Measurements from ENCODE around the gene FRAS1.

FRAS1 gene

GRCh38 chr4:78129383-78130108, 72.4 kb downstream of the FRAS1 start:
- CTCF ChIA-PET: no interaction called here
- TF ChIP-seq FOXK2 (IDR thresholded peaks at IDR 0.05): no peak
- TF ChIP-seq BHLHE40 (IDR thresholded peaks at IDR 0.05; ENCODE audit: borderline replicate concordance): no peak
- no peak for TF ChIP-seq ZNF384 (IDR thresholded peaks at IDR 0.05)
- no peak for TF ChIP-seq FOXM1 (IDR thresholded peaks at IDR 0.05; ENCODE audit: borderline replicate concordance)
- TF ChIP-seq ELF4 (IDR thresholded peaks at IDR 0.05): no peak
- TF ChIP-seq FOXA1 (IDR thresholded peaks at IDR 0.05): no peak
- TF ChIP-seq LEF1 (IDR thresholded peaks at IDR 0.05; ENCODE audit: borderline replicate concordance): no peak
- no peak for TF ChIP-seq NFRKB (IDR thresholded peaks at IDR 0.05)
- TF ChIP-seq L3MBTL2 (conservative IDR thresholded peaks at IDR 0.05): no peak
- TF ChIP-seq ARNT (IDR thresholded peaks at IDR 0.05): no peak
- TF ChIP-seq CTBP1 (IDR thresholded peaks at IDR 0.05; ENCODE audit: borderline replicate concordance): no peak
- TF ChIP-seq SUZ12 (IDR thresholded peaks at IDR 0.05): no peak
- no peak for TF ChIP-seq TARDBP (IDR thresholded peaks at IDR 0.05)
- TF ChIP-seq HDGF (IDR thresholded peaks at IDR 0.05; ENCODE audit: borderline replicate concordance): no peak
- TF ChIP-seq PKNOX1 (IDR thresholded peaks at IDR 0.05): no peak
- no peak for TF ChIP-seq SP1 (IDR thresholded peaks at IDR 0.05)
- DNase-seq (ENCODE audit: extremely low spot score): no peak
- POLR2A ChIA-PET: no interaction called here

GRCh38 chr4:78131403-78131802, 74.3 kb downstream of the FRAS1 start:
- DNase-seq (ENCODE audit: extremely low spot score): no peak
- POLR2A ChIA-PET: no interaction called here
- TF ChIP-seq ARNT (IDR thresholded peaks at IDR 0.05) (no peak), ZNF384 (IDR thresholded peaks at IDR 0.05) (no peak), NFRKB (IDR thresholded peaks at IDR 0.05) (no peak), ELF4 (IDR thresholded peaks at IDR 0.05) (no peak), PKNOX1 (IDR thresholded peaks at IDR 0.05) (no peak), HDGF (IDR thresholded peaks at IDR 0.05; ENCODE audit: borderline replicate concordance) (no peak), CTBP1 (IDR thresholded peaks at IDR 0.05; ENCODE audit: borderline replicate concordance) (no peak), TARDBP (IDR thresholded peaks at IDR 0.05) (no peak), L3MBTL2 (conservative IDR thresholded peaks at IDR 0.05) (no peak)
- CTCF ChIA-PET: no interaction called here

GRCh38 chr4:78136109-78137081, 79.3 kb downstream of the FRAS1 start:
- TF ChIP-seq L3MBTL2 (conservative IDR thresholded peaks at IDR 0.05) (no peak), PKNOX1 (IDR thresholded peaks at IDR 0.05) (no peak), ARNT (IDR thresholded peaks at IDR 0.05) (no peak), SP1 (IDR thresholded peaks at IDR 0.05) (no peak), BHLHE40 (IDR thresholded peaks at IDR 0.05; ENCODE audit: borderline replicate concordance) (no peak), TARDBP (IDR thresholded peaks at IDR 0.05) (no peak), ELF4 (IDR thresholded peaks at IDR 0.05) (no peak), HDGF (IDR thresholded peaks at IDR 0.05; ENCODE audit: borderline replicate concordance) (no peak), LEF1 (IDR thresholded peaks at IDR 0.05; ENCODE audit: borderline replicate concordance) (no peak), FOXK2 (IDR thresholded peaks at IDR 0.05) (no peak), ZNF384 (IDR thresholded peaks at IDR 0.05) (no peak), FOXA1 (IDR thresholded peaks at IDR 0.05) (no peak), NFRKB (IDR thresholded peaks at IDR 0.05) (no peak), CTBP1 (IDR thresholded peaks at IDR 0.05; ENCODE audit: borderline replicate concordance) (no peak), FOXM1 (IDR thresholded peaks at IDR 0.05; ENCODE audit: borderline replicate concordance) (no peak), SUZ12 (IDR thresholded peaks at IDR 0.05) (no peak)
- POLR2A ChIA-PET: no interaction called here
- CTCF ChIA-PET: no interaction called here
- no peak for DNase-seq (ENCODE audit: extremely low spot score)

GRCh38 chr4:78137532-78137931, 80.4 kb downstream of the FRAS1 start:
- ChIA-PET POLR2A (no interaction called here), CTCF (no interaction called here)
- TF ChIP-seq SP1 (IDR thresholded peaks at IDR 0.05): no peak
- TF ChIP-seq FOXA1 (IDR thresholded peaks at IDR 0.05): no peak
- TF ChIP-seq CTBP1 (IDR thresholded peaks at IDR 0.05; ENCODE audit: borderline replicate concordance): no peak
- TF ChIP-seq ARNT (IDR thresholded peaks at IDR 0.05): no peak
- no peak for TF ChIP-seq FOXK2 (IDR thresholded peaks at IDR 0.05)
- TF ChIP-seq PKNOX1 (IDR thresholded peaks at IDR 0.05): no peak
- TF ChIP-seq BHLHE40 (IDR thresholded peaks at IDR 0.05; ENCODE audit: borderline replicate concordance): no peak
- TF ChIP-seq LEF1 (IDR thresholded peaks at IDR 0.05; ENCODE audit: borderline replicate concordance): no peak
- TF ChIP-seq HDGF (IDR thresholded peaks at IDR 0.05; ENCODE audit: borderline replicate concordance): no peak
- TF ChIP-seq FOXM1 (IDR thresholded peaks at IDR 0.05; ENCODE audit: borderline replicate concordance): no peak
- TF ChIP-seq NFRKB (IDR thresholded peaks at IDR 0.05): no peak
- TF ChIP-seq SUZ12 (IDR thresholded peaks at IDR 0.05): no peak
- no peak for TF ChIP-seq ELF4 (IDR thresholded peaks at IDR 0.05)
- TF ChIP-seq TARDBP (IDR thresholded peaks at IDR 0.05): no peak
- TF ChIP-seq L3MBTL2 (conservative IDR thresholded peaks at IDR 0.05): no peak
- DNase-seq (ENCODE audit: extremely low spot score): no peak

All from HEK293T (cell line).